GM19043 (cell line): Measurements from ENCODE around the gene RAB38.

ENCODE experiments used
- ATAC-seq: cut with Tn5 transposase; IDR thresholded peaks from one replicate; pipeline ENCODE4 v1.9.1; 2021; ENCODE audit warnings: low read depth; ENCODE audit not compliant: unreplicated experiment

The RAB38 gene

GRCh38 chr11:88105951-88106350 is 69.3 kb downstream of the RAB38 start:
- ATAC-seq: no peak

DNA sequence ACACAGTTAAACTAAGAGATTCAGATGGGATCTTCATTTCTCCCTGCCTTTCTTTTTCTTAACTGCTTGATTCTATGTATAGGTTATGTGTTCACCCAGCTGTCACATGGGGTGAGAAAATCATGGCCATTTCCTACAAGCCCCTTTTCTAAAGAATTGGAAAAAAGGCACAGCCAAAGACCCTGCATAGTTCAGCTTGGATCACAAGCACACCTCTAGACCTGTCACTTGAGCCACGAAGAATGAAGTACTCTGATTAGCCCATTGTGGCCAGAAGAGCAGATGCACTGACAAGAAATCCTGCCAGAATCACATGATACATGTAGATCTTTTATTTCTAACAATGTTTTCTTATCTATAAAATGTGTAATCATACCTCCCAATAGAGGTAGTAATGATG is 69.7 kb downstream of the RAB38 start:
- no peak for ATAC-seq

DNA sequence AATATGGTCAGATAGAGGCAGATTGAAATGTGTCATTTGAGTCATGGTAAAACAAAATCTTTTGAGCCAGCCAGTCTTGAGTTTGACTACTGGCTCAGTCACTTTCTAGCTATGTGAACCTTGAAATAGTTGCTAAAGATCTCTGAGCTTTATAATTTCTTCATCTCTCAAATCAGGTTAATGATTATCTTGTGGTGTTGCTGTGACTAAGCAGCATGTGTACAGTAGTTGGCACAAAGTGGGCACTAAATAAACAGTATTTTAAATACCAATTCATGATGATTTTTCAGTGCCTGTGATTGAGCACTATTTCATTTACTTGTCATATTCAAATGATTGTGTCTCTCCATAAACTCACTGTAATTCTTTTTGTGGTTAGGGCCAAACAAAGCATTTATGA is 70.8 kb downstream of the RAB38 start:
- no peak for ATAC-seq

- ATAC-seq: peak; percentile 86
Measured at GRCh38 chr11:88103337-88104206, 71.7 kb downstream of the RAB38 start.

DNA sequence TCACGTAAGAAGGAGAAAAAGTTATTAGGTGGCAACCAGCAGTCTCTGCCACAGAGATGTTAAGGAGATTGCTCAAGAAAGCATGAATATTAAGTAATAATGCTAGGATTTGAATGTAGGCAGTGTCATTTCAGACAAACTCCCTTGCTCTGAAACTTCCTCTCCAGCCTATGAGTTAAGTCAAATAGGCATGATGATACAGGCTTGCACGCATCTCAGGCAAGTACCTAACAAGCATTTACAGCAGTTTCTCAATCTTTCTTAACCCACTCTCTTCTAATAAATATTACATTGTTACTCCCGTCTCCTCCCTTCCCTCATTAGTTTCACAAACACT is 72.7 kb downstream of the RAB38 start:
- no peak for ATAC-seq

GRCh38 chr11:88101881-88102597 is 73.2 kb downstream of the RAB38 start:
- no peak for ATAC-seq

DNA sequence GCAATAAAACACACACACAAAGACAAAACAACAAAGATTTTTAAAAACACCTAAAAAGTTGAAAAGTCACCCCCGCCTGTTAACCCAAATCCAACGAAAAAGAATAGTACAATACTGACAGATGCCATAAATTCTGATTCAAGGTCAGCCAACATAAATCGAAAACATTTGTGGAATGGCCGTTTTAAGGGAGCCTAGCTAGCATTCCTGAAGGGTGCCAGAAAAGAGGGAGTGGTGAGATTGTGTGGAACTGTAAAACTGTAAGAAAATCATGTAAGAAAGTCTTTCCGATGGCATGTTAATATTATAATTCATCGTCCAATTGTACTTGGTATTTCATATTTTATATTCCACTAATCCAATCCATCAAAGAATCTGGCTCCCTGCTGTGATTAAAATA is 75.1 kb downstream of the RAB38 start:
- ATAC-seq: no peak

GRCh38 chr11:88098289-88098688 is 77.0 kb downstream of the RAB38 start:
- no peak for ATAC-seq

DNA sequence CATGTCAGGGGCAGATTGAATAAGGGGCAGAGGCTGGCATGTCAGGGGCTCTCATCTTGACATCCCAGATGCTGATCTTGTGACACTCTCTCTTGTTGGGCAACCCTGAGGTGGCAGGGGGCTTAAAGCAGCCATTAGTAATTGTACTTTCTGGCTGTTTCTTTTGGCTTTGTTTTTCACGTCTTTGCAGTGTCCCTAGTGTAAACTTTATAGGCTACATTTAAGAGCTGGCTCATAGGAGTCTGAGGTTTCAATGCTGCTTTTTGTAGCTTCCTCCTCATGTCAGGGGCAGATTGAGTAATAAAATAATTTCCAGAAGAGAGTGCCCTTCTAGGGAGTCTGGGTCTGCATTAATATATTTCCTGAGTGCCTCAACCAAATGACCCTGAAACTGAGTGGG is 86.1 kb downstream of the RAB38 start:
- ATAC-seq: no peak

DNA sequence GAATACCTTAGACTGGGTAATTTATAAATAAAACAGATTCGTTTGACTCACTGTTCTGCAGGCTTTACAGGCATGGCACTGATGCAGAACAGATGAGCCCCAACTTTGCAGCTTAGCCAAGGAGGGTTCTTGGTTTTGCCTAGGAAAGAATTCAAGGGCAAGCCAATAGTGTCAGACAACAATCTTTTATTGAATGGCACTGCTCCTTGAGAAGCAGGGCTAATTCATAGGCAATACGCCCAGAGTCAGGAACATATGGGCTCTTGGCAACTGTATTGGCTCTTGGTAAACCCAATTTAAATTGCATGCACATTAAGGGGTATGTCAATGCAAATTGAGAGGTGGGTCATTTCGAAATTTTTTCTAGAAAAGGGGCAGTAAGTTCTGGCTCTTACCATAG is 87.9 kb downstream of the RAB38 start:
- ATAC-seq: no peak

DNA sequence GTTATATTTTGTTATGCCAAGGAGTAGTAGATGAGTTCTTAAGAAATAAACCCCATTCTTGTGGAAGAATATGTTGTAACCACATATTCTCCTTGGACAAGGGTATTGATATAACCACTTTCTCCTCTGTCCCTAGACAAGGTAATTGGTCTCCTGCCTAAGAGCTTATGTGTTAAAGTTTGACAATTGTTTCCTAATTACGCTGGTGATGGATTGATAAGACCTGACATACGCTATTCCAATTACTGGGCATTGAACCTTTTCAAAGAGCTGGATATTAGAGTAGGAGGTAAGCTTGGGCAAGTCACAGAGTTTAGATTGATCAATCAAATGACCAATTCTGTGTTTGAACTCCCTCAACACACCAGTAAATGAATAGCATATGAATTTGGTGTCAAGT is 88.9 kb downstream of the RAB38 start:
- no peak for ATAC-seq

DNA sequence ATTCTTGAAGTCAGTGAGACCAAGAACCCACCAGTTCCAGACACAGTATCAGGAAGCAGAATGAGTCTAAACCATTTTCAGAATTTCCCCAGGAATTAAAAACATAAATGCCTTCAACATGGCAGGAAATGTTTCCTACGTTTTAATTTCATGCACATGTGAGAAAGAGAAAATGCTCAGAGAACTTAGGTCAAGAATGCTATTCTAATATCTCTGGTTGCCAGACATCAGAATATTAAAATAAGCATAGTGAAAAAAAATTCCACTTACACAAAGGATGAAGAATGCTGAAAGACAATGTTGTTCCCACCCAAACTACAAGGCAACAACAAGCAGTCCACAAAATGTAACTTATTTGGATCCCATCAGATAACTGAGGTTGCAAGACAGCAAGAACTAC is 104.8 kb downstream of the RAB38 start:
- no peak for ATAC-seq

GRCh38 chr11:88068848-88069554 is 106.2 kb downstream of the RAB38 start:
- no peak for ATAC-seq

- no peak for ATAC-seq
Measured at GRCh38 chr11:88066090-88066489, 109.2 kb downstream of the RAB38 start.

GRCh38 chr11:88064097-88064705 is 111.0 kb downstream of the RAB38 start:
- no peak for ATAC-seq
